HepG2 (cell line): ENCODE data around the gene SEPTIN12. TPM values are rescaled to one million over a fixed set of nuclear protein-coding genes. Genes with fewer than 3 reads are reported as not detected.

Experiments used
- ATAC-seq: fragments of 200-7000 bp; cut with Tn5 transposase; 3 replicates; pipeline ENCODE4 v1.9.1; 2020; ENCODE audit warnings: mild to moderate bottlenecking, moderate library complexity
- BruUV-seq: library from RNA; stranded (reverse); fragments of 400-500 nt; replicated peaks from 2 replicates; lab custom pipeline; 2021; lab: Mats Ljungman, UMichigan
- CTCF ChIA-PET: fragments of 300-600 bp; formaldehyde crosslinking; extraction: SDS; loops from one replicate; lab custom pipeline; 2021; ENCODE audit warnings: low total read pairs, inconsistent platforms, low intra/inter-chr PET ratio; lab: Yijun Ruan, JAX
- POLR2A ChIA-PET: fragments of 350-600 bp; sonication (Branson Sonifier 250); formaldehyde crosslinking; loops from one replicate; lab custom pipeline; 2020; ENCODE audit warnings: antibody characterized with exemption, inconsistent platforms; lab: Yijun Ruan, JAX
- DNase-seq: peaks from one replicate; pipeline ENCODE4 v3.0.0-alpha.2; 2015; ENCODE audit warnings: low spot score
- FAIRE-seq: peaks from 3 replicates; lab custom pipeline; 2011; peaks lifted over from hg19 to GRCh38; lab: Jason Lieb, UNC
- H2AFZ ChIP-seq: one replicate; pipeline ENCODE4 v1.6.1; 2011; ENCODE audit warnings: low read length, inconsistent platforms
- H3K27ac ChIP-seq: fragments of 300-600 bp; 3 replicates; pipeline ENCODE4 v1.8.0; 2011; ENCODE audit warnings: mixed run types, mild to moderate bottlenecking, mixed read lengths, low read length, inconsistent platforms; ENCODE audit not compliant: insufficient read depth; ENCODE audit errors: extremely low read length
- H3K27me3 ChIP-seq, 2 experiments: fragments of 200-600 bp in 1 of 2; 2 replicates in 1 of 2; 3 replicates in 1 of 2; pipeline versions ENCODE4 v1.6.0 to v1.8.0; 2011; ENCODE audit warnings: low read length in 2 of 2, mild to moderate bottlenecking in 2 of 2, moderate library complexity in 2 of 2, inconsistent platforms in 1 of 2; ENCODE audit not compliant: insufficient read depth in 2 of 2, control insufficient read depth in 1 of 2
- H3K36me3 ChIP-seq, 2 experiments: fragments of 200-600 bp in 1 of 2; replicated peaks in 1 of 2; 2 replicates in 1 of 2; 3 replicates in 1 of 2; pipeline versions ENCODE4 v1.5.1 to v1.8.0; 2011; ENCODE audit warnings: low read length in 2 of 2, inconsistent platforms in 1 of 2; ENCODE audit not compliant: insufficient read depth in 2 of 2, control insufficient read depth in 1 of 2
- H3K4me1 ChIP-seq: 2 replicates; pipeline ENCODE4 v1.5.1; 2012; ENCODE audit warnings: low read length, inconsistent platforms; ENCODE audit not compliant: insufficient read depth
- H3K4me2 ChIP-seq: 2 replicates; pipeline ENCODE4 v1.6.0; 2011; ENCODE audit warnings: low read depth, low read length, inconsistent platforms
- H3K4me3 ChIP-seq, 3 experiments: fragments of 200-600 bp in 1 of 3; sonication (generic), shearing (Covaris generic) in 1 of 3; replicated peaks in 1 of 3; 2 replicates each; pipeline ENCODE4 v1.5.1; 2011 to 2016; ENCODE audit warnings: low read length in 3 of 3, inconsistent platforms in 2 of 3, low read depth in 2 of 3, mild to moderate bottlenecking in 2 of 3, control low read depth in 1 of 3, mixed read lengths in 1 of 3; ENCODE audit not compliant: insufficient read depth in 1 of 3
- H3K79me2 ChIP-seq: one replicate; pipeline ENCODE4 v1.6.1; 2011; ENCODE audit warnings: low read length, inconsistent platforms; ENCODE audit not compliant: insufficient read depth
- H3K9ac ChIP-seq: 2 replicates; pipeline ENCODE4 v1.6.0; 2011; ENCODE audit warnings: mild to moderate bottlenecking, low read depth, low read length, inconsistent platforms; ENCODE audit not compliant: insufficient read depth
- H3K9me3 ChIP-seq: 2 replicates; pipeline ENCODE4 v1.5.1; 2012; ENCODE audit warnings: mild to moderate bottlenecking, low read length
- H4K20me1 ChIP-seq: 2 replicates; pipeline ENCODE4 v1.6.0; 2011; ENCODE audit warnings: inconsistent platforms, mild to moderate bottlenecking, low read length, moderate library complexity; ENCODE audit not compliant: insufficient read depth
- AGO2 ChIP-seq: fragments of 200-400 bp; formaldehyde crosslinking; optimal IDR thresholded peaks from 2 replicates; pipeline ENCODE3; 2017; ENCODE audit warnings: mild to moderate bottlenecking, low read depth, low read length, moderate library complexity
- ARID5B ChIP-seq: IDR thresholded peaks from 2 replicates; pipeline ENCODE4 v1.4.0; 2020; ENCODE audit warnings: mild to moderate bottlenecking, missing genetic modification reagents
- EED ChIP-seq: sonication (generic); formaldehyde crosslinking; IDR thresholded peaks from 2 replicates; pipeline ENCODE4 v1.5.0; 2020; ENCODE audit warnings: mild to moderate bottlenecking, missing genetic modification reagents
- NR1H2 ChIP-seq: sonication (generic); formaldehyde crosslinking; IDR thresholded peaks from 2 replicates; pipeline ENCODE4 v1.8.1; 2022; ENCODE audit warnings: low read depth, missing genetic modification reagents, borderline replicate concordance
- POGK ChIP-seq: sonication (generic); formaldehyde crosslinking; conservative IDR thresholded peaks from 2 replicates; pipeline ENCODE4 v1.8.0; 2022; ENCODE audit warnings: mild to moderate bottlenecking, moderate library complexity, missing genetic modification reagents
- RBFOX2 ChIP-seq: fragments of 200-400 bp; formaldehyde crosslinking; IDR thresholded peaks from 2 replicates; pipeline ENCODE4 v1.6.1; 2017; ENCODE audit warnings: low read depth, mild to moderate bottlenecking, low read length
- SMAD1 ChIP-seq: sonication (generic); formaldehyde crosslinking; IDR thresholded peaks from 2 replicates; pipeline ENCODE4 v1.4.0; 2020; ENCODE audit warnings: missing genetic modification reagents, low read depth, mild to moderate bottlenecking, borderline replicate concordance
- SRSF1 ChIP-seq: fragments of 200-400 bp; formaldehyde crosslinking; optimal IDR thresholded peaks from 2 replicates; pipeline ENCODE3; 2017; ENCODE audit warnings: mild to moderate bottlenecking, low read depth, low read length, moderate library complexity
- STAT5B ChIP-seq: sonication (generic); formaldehyde crosslinking; IDR thresholded peaks from 2 replicates; pipeline ENCODE4 v1.4.0; 2020; ENCODE audit warnings: missing genetic modification reagents
- WGBS: methylation state at CpG from one replicate; pipeline ENCODE4 v1.1.6; 2017; ENCODE audit warnings: low lambda C conversion rate; 5-methylcytosine and 5-hydroxymethylcytosine counted together
- in situ Hi-C: cut with HindIII; loops from 2 replicates; pipeline ENCODE4 v1.10.0; 2017; ENCODE audit warnings: low pct_unique_long_range_greater_than_20kb; ENCODE audit not compliant: extremely low pct_ligation_motif_present
- intact Hi-C: fragments of 100-400 bp; cut with micrococcal nuclease; formaldehyde crosslinking; loops from one replicate; pipeline ENCODE4 v1.10.0; 2022; ENCODE audit not compliant: unreplicated experiment
- polyA plus RNA-seq, 8 experiments: library from polyadenylated mRNA; depleted of rRNA in 3 of 8; stranded (reverse) in 7 of 8; unstranded in 1 of 8; fragments of >200 nt; fragmentation: Illumina TruSeq in 4 of 8; extraction: Trizol in 4 of 8; gene quantifications; 2 replicates each; pipeline versions ENCODE4 v1.2.1 to v1.2.3, GENCODE V29; 2011 to 2016; ENCODE audit warnings: low read depth in 4 of 8, missing spikeins in 1 of 8, mixed read lengths in 1 of 8; ENCODE audit not compliant: insufficient read depth in 1 of 8
- total RNA-seq, 5 experiments: library from RNA; depleted of rRNA; stranded (reverse); fragments of >200 nt; fragmentation: Illumina TruSeq; extraction: Trizol; gene quantifications; 2 replicates each; pipeline ENCODE4 v1.2.3, GENCODE V29; 2016; ENCODE audit warnings: low read depth in 1 of 5

The SEPTIN12 gene
- total and polyA plus RNA-seq, 2 of the 13 experiments (the other 11 are each of a cell fraction or from before 2014, with no cell fraction given): 0.22 TPM; not detected in 1

GRCh38 chr16:4749700-4750257 is 38.4 kb downstream of the SEPTIN12 start:
- CTCF ChIA-PET: no interaction called here
- Histone ChIP-seq H3K27me3 (no peaks in the 10 kb centered on the region), H3K27ac (no peak overlapping the region), H3K9ac (no peak overlapping the region), H4K20me1 (no peaks in the 10 kb centered on the region), H3K4me2 (no peak overlapping the region), H3K9me3 (no peaks in the 10 kb centered on the region), H3K4me1 (no peaks in the 10 kb centered on the region), H3K4me3 (no peak overlapping the region), H2AFZ (no peak overlapping the region), H3K36me3 (peaks cover 17 to 31% of the 10 kb centered on the region in 2 experiments), H3K79me2 (no peaks in the 10 kb centered on the region)
- no TSS peak for BruUV-seq
- 0 out of 2 replicates have a peak, but pooled peaks have one; percentile 17 for TF ChIP-seq RBFOX2
- TF ChIP-seq EED (CRISPR knock-in tag): no peak
- peak; percentile 83 for TF ChIP-seq AGO2
- TF ChIP-seq NR1H2 (CRISPR knock-in tag): no peak
- intact Hi-C loops: no loop called here
- DNase-seq: no peak
- POLR2A ChIA-PET: interaction anchor here (0.9 kb wide), 1 partner anchor 15 kb away, joined by 3 read pairs; no protein-coding TSS in a partner anchor
- FAIRE-seq: no peak
- in situ Hi-C loops: no loop called here
- no peak for ATAC-seq
- 98% methylated on average over 4 of the region's 10 CpGs for WGBS

GRCh38 chr16:4748682-4749411 is 39.3 kb downstream of the SEPTIN12 start:
- H3K4me2 ChIP-seq: no peak overlapping the region
- H3K36me3 ChIP-seq: peaks cover 17 to 29% of the 10 kb centered on the region in 2 experiments
- H3K4me1 ChIP-seq: peaks cover under 1% of the 10 kb centered on the region; the same call in 1 of the 2 replicates
- intact Hi-C loops: no loop called here
- H3K27ac ChIP-seq: no peak overlapping the region
- no peak overlapping the region for H3K4me3 ChIP-seq
- in situ Hi-C loops: no loop called here
- no peaks in the 10 kb centered on the region for H3K27me3 ChIP-seq
- H3K9ac ChIP-seq: no peak overlapping the region
- no peaks in the 10 kb centered on the region for H3K9me3 ChIP-seq
- no peaks in the 10 kb centered on the region for H4K20me1 ChIP-seq
- H3K79me2 ChIP-seq: no peaks in the 10 kb centered on the region
- no peak for FAIRE-seq
- no peak overlapping the region for H2AFZ ChIP-seq
- no TSS peak for BruUV-seq
- 93% methylated on average over 7 of the region's 16 CpGs for WGBS
- no peak for ATAC-seq
- no peak for DNase-seq
- CTCF ChIA-PET: no interaction called here
- POLR2A ChIA-PET: no interaction called here
- TF ChIP-seq SRSF1: no peak
- no peak for TF ChIP-seq STAT5B (CRISPR knock-in tag)
- no peak for TF ChIP-seq SMAD1 (CRISPR knock-in tag)
- TF ChIP-seq POGK (CRISPR knock-in tag): no peak
- no peak for TF ChIP-seq ARID5B (CRISPR knock-in tag)
